Heart left ventricle (tissue), 13 donors: ENCODE measurements around the gene GYS1.

Source experiments
- POLR2A ChIP-seq, 2 donors: fragments of 450-650 bp; IDR thresholded peaks; one replicate each; pipeline ENCODE4 v1.6.1; 2017; ENCODE audit warnings: antibody characterized with exemption in 2 of 2, mild to moderate bottlenecking in 2 of 2, moderate library complexity in 2 of 2
- TF ChIP-seq, protein P1 (sequence below), 12 donors: fragments of 200-600 bp; sonication (generic) in 4 of 12; IDR thresholded peaks; one replicate each; pipeline versions ENCODE4 v1.5.0 to v1.8.0; 2018 to 2022; ENCODE audit warnings: antibody characterized with exemption in 12 of 12, mild to moderate bottlenecking in 5 of 12
- donor health status: ischemic (EF 13 %, LVEDD 7.1; RV severe dilation, severe dysfunction).
- donor health status: DM: no; HTN: yes; CAD: no.
- donor health status: DM: no; HTN: no; CAD: no.
- donor health status: ischemic (EF 25% LVEDD 6.9; RV normal size, moderate dysfunction).
- donor health status: ischemic (EF 25% LVEDD 5.7; RV mildly dilated, moderate dysfunction).
- donor health status: ischemic (EF 35%, LVEDD 5.7; RV mildly dilated, moderate dysfunction).
- donor health status: nonischemic (EF 11% LVEDD 7.7; RV severe dilation, severe dysfunction).
- donor health status: DM: yes; HTN: yes; CAD: no.
- donor health status: PGD.
- donor health status: ischemic (EF 29% LVEDD 5.4; RV normal size, mild dysfunction).
- donor health status: nonischemic (EF 23%, LVEDD 6.1; RV moderate dilation, normal function).

DNA sequence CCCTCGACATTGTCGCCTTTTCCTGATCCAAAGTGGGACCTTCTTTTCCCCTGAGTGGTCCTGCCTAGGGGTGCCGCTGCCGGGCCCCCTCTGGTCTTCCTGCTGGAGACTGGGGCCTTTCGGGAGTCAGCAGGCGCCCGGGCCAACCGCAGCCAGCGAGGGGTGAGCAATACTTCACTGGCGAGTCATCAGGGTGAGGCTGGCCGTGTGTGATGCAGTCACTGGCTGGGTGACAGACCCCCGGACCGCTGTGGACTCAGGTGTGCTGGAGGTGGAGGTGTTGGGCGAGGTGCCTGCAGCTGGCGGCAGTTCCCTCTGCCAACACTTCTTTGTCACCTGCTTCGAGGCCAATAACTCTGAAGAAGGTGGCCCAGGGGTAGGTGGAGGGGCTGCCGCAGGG is 49.1 kb upstream of the GYS1 start:
- TF ChIP-seq, protein P1, sequence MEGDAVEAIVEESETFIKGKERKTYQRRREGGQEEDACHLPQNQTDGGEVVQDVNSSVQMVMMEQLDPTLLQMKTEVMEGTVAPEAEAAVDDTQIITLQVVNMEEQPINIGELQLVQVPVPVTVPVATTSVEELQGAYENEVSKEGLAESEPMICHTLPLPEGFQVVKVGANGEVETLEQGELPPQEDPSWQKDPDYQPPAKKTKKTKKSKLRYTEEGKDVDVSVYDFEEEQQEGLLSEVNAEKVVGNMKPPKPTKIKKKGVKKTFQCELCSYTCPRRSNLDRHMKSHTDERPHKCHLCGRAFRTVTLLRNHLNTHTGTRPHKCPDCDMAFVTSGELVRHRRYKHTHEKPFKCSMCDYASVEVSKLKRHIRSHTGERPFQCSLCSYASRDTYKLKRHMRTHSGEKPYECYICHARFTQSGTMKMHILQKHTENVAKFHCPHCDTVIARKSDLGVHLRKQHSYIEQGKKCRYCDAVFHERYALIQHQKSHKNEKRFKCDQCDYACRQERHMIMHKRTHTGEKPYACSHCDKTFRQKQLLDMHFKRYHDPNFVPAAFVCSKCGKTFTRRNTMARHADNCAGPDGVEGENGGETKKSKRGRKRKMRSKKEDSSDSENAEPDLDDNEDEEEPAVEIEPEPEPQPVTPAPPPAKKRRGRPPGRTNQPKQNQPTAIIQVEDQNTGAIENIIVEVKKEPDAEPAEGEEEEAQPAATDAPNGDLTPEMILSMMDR (IDR thresholded peaks at IDR 0.05), result no peak
- no peak for TF ChIP-seq POLR2A (IDR thresholded peaks at IDR 0.05)
